ENCODE measurements around the gene HPF1.
"Not testable (repeated sequence)": the region's sequence is repeated elsewhere in the genome, so short reads cannot be mapped to it uniquely, and the experiment has no call there.

The HPF1 gene

DNA sequence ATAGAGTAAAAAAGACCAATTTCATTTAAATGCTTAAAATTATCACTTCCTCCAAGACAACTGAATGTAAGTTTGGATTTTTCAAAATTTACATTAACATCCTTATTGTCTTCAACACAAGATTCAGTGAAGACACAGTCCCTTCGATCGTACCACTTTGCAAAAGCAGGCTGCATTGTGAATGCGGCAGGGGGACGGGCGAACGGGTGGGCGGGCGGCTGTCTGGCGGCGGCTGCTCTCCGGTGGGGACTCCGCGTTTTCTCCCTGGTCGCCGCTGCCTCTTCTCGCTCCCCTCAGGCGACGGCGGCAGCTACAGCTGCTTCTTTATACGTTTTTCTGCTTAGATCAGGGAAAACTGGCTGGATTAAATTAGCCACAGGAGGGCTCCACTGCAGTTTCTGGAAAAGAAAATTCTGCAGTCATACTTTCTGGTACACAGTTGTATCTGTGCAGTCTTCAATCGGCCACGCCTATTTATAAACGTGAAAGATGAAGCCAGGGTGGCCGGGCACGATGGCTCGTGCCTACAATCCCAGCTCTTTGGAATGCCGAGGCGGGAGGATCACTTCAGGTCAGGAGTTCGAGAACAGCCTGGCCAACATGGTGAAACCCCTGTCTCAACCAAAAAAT lies 33.9 kb upstream of the HPF1 start:
- TF ChIP-seq, protein P1, sequence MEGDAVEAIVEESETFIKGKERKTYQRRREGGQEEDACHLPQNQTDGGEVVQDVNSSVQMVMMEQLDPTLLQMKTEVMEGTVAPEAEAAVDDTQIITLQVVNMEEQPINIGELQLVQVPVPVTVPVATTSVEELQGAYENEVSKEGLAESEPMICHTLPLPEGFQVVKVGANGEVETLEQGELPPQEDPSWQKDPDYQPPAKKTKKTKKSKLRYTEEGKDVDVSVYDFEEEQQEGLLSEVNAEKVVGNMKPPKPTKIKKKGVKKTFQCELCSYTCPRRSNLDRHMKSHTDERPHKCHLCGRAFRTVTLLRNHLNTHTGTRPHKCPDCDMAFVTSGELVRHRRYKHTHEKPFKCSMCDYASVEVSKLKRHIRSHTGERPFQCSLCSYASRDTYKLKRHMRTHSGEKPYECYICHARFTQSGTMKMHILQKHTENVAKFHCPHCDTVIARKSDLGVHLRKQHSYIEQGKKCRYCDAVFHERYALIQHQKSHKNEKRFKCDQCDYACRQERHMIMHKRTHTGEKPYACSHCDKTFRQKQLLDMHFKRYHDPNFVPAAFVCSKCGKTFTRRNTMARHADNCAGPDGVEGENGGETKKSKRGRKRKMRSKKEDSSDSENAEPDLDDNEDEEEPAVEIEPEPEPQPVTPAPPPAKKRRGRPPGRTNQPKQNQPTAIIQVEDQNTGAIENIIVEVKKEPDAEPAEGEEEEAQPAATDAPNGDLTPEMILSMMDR (conservative IDR thresholded peaks at IDR 0.05; ENCODE audit: low read depth, low read length): peak; percentile 72
- H3K4me3 ChIP-seq (ENCODE audit: low read depth, low read length): peak overlapping the region; percentile 46
- peak; percentile 74 for DNase-seq (ENCODE audit: low read depth)

DNA sequence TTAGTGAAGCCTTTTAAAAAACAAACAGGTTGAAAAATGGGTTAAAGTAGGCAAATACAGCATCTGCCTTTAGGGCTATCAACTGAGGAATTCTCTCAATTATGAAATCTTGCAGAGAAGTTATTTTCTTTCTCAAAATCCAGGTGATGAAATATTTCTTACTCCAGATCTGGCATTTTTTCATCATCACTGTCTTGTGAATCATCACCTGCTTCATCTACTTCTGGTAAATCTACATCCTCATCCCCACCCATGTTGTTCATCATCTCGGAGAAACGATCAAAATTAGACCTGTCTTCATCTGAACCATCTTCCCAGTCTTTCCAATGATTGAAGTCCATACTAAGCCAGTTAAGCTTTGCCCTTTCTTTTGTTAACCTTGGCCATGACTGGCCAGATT lies 33.3 kb upstream of the HPF1 start:
- TF ChIP-seq, protein P1 (conservative IDR thresholded peaks at IDR 0.05; ENCODE audit: low read depth, low read length): no peak
- no peak overlapping the region for H3K4me3 ChIP-seq (ENCODE audit: low read depth, low read length)
- no peak for DNase-seq (ENCODE audit: low read depth)

DNA sequence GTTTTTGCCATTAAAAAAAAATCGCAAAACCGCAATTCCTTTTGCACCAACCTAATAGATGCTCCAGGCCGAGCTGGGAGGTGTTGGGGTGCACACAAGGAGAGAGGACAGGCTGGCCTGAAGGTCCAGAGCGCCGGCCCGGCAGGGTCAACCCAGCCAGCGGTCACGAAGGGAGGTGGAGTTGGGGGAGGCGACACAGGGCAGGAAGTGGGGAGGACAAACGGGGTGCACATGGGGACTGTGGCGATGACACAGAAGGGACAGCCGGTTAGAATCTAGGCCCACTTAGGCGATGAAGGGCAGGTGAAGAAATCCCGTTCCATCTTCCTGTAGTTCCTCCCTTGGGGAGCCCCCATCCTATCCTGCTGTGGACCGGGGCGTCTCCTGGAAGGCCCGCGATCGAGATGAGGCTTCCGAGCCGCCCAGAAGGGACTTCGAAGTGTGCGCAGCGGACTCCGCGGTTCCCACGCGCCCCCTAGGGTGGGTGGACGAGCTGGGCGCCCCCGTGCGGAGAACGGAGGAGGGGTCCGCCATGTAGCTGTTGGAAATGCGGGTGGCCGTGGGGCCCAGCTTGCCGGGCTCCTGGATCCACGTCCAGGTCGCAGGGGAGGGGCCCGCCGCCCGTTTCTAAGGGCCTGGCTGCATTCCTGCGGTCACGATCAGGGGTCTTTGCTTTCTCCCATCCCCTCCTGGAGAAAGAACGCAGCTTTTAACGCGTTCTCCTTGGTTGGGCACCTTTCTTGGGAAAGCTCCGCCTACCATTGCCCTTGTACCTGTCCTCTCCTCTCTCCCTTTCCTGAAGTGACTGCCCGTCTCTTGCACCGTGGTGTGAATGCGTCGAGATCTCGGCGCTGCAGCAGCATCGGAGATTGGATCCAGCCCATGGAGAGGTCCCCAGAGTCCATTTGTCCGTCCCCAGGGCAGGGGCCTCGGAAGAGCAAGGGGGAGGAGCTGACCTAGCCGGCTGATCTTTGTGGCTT lies 17.0 kb upstream of the HPF1 start:
- DNase-seq (ENCODE audit: low read depth): no peak
- TF ChIP-seq, protein P1 (conservative IDR thresholded peaks at IDR 0.05; ENCODE audit: low read depth, low read length): peak; percentile 54
- H3K4me3 ChIP-seq (ENCODE audit: low read depth, low read length): peak overlapping the region; percentile 36

DNA sequence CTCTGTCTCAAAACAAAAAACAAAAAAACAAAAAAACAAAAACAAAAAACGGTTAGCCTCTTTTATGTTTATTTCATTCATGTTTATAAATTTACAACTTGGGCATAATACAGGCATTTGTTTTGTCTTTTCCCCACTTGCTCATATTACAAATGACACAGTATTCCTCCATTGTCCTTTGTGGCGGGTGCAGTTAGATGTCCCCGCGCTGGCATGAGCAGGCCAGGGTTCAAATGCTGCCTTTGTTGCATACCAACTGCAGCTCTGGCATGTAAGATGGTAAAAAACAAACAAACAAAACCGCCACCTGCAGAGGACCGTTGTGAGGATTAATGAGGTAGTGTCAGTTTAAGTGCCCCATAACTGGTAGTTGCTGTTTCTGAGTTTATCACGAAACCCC lies 16.1 kb upstream of the HPF1 start:
- no peak overlapping the region for H3K4me3 ChIP-seq (ENCODE audit: low read depth, low read length)
- DNase-seq (ENCODE audit: low read depth): no peak
- TF ChIP-seq, protein P1 (conservative IDR thresholded peaks at IDR 0.05; ENCODE audit: low read depth, low read length): no peak

DNA sequence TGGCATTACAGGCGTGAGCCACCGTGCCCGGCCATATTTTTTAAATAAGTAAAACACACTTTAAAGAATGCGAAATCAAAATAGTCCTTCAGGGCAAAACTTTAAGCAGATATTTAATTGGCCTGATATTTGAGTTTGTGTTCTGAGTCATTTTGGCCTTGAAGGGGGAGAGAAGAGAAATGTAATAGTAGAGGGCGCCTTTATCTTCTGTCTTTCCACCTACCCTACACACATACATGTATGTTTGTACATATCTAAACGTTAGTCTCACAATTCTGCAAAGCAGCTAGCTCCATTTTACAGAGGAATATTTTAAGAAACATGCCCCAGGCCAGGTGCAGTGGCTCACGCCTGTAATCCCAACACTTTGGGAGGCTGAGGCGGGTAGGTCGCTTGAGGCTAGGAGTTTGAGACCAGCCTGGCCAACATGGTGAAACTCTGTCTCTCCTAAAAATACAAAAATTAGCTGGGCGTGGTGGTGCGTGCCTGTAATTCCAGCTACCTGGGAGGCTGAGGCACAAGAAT lies 13.9 kb upstream of the HPF1 start:
- not testable (repeated sequence) for H3K4me3 ChIP-seq (ENCODE audit: low read depth, low read length); DNase-seq (ENCODE audit: low read depth)

DNA sequence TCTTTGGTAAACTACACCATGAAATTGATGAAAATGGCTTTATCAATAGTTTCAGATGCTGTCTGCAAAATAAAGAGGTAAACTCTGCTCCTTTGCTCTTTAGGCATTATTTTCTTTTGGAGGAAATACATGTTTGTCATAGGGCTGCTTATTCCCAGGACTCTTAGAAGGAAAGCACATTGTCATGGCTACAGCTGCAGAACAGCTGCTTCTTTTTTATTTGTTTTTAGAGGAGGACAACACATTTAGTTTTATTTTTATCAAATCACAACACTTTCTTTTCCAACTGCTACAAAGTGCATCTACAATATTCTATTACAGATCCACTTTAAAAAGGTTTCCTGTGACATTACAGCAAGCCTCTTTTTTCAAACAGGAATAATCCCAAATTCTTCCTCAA lies 12.7 kb upstream of the HPF1 start:
- no peak overlapping the region for H3K4me3 ChIP-seq (ENCODE audit: low read depth, low read length)
- no peak for DNase-seq (ENCODE audit: low read depth)
- TF ChIP-seq, protein P1 (conservative IDR thresholded peaks at IDR 0.05; ENCODE audit: low read depth, low read length): no peak

DNA sequence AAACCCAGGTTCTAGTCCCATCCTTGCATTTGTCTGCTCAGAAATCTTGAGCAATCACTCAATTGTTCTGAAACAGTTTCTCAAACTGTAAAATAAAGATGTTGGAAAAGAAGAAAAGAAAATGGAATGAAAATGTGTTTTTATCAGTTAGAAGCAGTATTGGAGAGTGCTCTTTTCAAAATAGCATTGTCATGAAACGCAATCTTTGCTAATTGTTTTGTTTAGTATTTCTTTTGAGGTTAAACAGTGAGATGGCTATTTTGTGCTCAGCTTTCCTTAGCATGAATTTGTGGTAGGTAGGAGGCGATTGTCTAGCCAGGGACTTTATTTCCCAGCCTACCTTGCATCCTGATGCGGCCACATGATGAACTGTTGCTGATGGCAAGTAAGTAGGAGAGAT lies 10.6 kb upstream of the HPF1 start:
- TF ChIP-seq, protein P1 (conservative IDR thresholded peaks at IDR 0.05; ENCODE audit: low read depth, low read length): no peak
- no peak for DNase-seq (ENCODE audit: low read depth)
- H3K4me3 ChIP-seq (ENCODE audit: low read depth, low read length): no peak overlapping the region

Data from choroid plexus epithelial cell (primary cell).